H1 (cell line): ENCODE results near the gene PPM1D. TPM values are rescaled to one million over a fixed set of nuclear protein-coding genes. Genes with fewer than 3 reads are reported as not detected.

Experiments used
- CTCF ChIA-PET: fragments of 300-600 bp; sonication (Branson Sonifier 250); formaldehyde crosslinking; loops from one replicate; lab custom pipeline; 2021; ENCODE audit not compliant: partially characterized antibody; lab: Charles Lee
- POLR2A ChIA-PET: fragments of 300-600 bp; sonication (Branson Sonifier 250); formaldehyde crosslinking; loops from one replicate; lab custom pipeline; 2021; ENCODE audit warnings: inconsistent platforms; ENCODE audit not compliant: partially characterized antibody; lab: Charles Lee
- DNase-seq, 2 experiments: peaks; one replicate each; pipeline versions ENCODE4 v3.0.0 to v3.0.0-alpha.2; 2010 to 2022; ENCODE audit warnings: low spot score in 2 of 2, low read depth in 1 of 2, mixed read lengths in 1 of 2
- FAIRE-seq: peaks from 2 replicates; lab custom pipeline; 2011; peaks lifted over from hg19 to GRCh38; lab: Jason Lieb, UNC
- H2AFZ ChIP-seq: 2 replicates; pipeline ENCODE4 v1.8.1; 2012; ENCODE audit warnings: low read length, inconsistent platforms
- H2AK5ac ChIP-seq: 2 replicates; pipeline ENCODE4 v1.6.1; 2013; ENCODE audit warnings: low read depth, low read length
- H2BK120ac ChIP-seq: replicated peaks from 2 replicates; pipeline ENCODE3; 2013; ENCODE audit warnings: low read depth, low read length, inconsistent platforms
- H2BK12ac ChIP-seq: 2 replicates; pipeline ENCODE4 v1.6.1; 2013; ENCODE audit warnings: low read depth, low read length
- H2BK15ac ChIP-seq: 2 replicates; pipeline ENCODE4 v1.6.1; 2013; ENCODE audit warnings: low read length
- H2BK20ac ChIP-seq: 2 replicates; pipeline ENCODE4 v1.6.1; 2013; ENCODE audit warnings: low read length
- H2BK5ac ChIP-seq: 2 replicates; pipeline ENCODE4 v1.6.1; 2013; ENCODE audit warnings: low read depth, low read length
- H3K14ac ChIP-seq: 2 replicates; pipeline ENCODE4 v1.6.1; 2013; ENCODE audit warnings: inconsistent platforms; ENCODE audit not compliant: insufficient read length
- H3K18ac ChIP-seq: 2 replicates; pipeline ENCODE4 v1.6.1; 2013; ENCODE audit warnings: low read length; ENCODE audit errors: extremely low read depth
- H3K23ac ChIP-seq: 2 replicates; pipeline ENCODE4 v1.6.1; 2013; ENCODE audit warnings: inconsistent platforms; ENCODE audit not compliant: insufficient read length
- H3K23me2 ChIP-seq: 2 replicates; pipeline ENCODE4 v1.6.1; 2013; ENCODE audit warnings: low read depth, low read length
- H3K27ac ChIP-seq: 2 replicates; pipeline ENCODE4 v1.6.1; 2011; ENCODE audit warnings: low read depth, low read length, inconsistent platforms
- H3K27me3 ChIP-seq, 4 experiments: replicated peaks in 1 of 4; 1 replicate in 1 of 4; 2 replicates in 3 of 4; pipeline versions ENCODE4 v1.6.1 to v1.8.1; 2011 to 2013; ENCODE audit warnings: low read length in 3 of 4, mild to moderate bottlenecking in 3 of 4, inconsistent platforms in 2 of 4, mixed read lengths in 2 of 4, moderate library complexity in 1 of 4; ENCODE audit not compliant: control insufficient read depth in 3 of 4, insufficient read depth in 3 of 4; ENCODE audit errors: extremely low read depth in 1 of 4
- H3K36me3 ChIP-seq, 4 experiments: 2 replicates each; pipeline versions ENCODE4 v1.6.1 to v1.8.1; 2011 to 2013; ENCODE audit warnings: mild to moderate bottlenecking in 4 of 4, low read length in 3 of 4, moderate library complexity in 2 of 4, control low read depth in 1 of 4, inconsistent platforms in 1 of 4; ENCODE audit not compliant: insufficient read depth in 4 of 4, control insufficient read depth in 2 of 4
- H3K4ac ChIP-seq: replicated peaks from 2 replicates; pipeline ENCODE3; 2013; ENCODE audit warnings: low read length, low read depth, mixed read lengths, inconsistent platforms; ENCODE audit not compliant: insufficient read length
- H3K4me1 ChIP-seq, 4 experiments: replicated peaks in 1 of 4; 1 replicate in 1 of 4; 2 replicates in 3 of 4; pipeline versions ENCODE4 v1.6.1 to v1.8.1; 2011 to 2013; ENCODE audit warnings: low read length in 3 of 4, inconsistent platforms in 2 of 4, mixed read lengths in 1 of 4; ENCODE audit not compliant: insufficient read depth in 4 of 4, control insufficient read depth in 3 of 4
- H3K4me2 ChIP-seq, 2 experiments: 2 replicates each; pipeline versions ENCODE4 v1.6.1 to v1.8.1; 2011 to 2013; ENCODE audit warnings: low read depth in 2 of 2, low read length in 2 of 2, control low read depth in 1 of 2, inconsistent platforms in 1 of 2, mild to moderate bottlenecking in 1 of 2; ENCODE audit not compliant: insufficient read depth in 1 of 2
- H3K4me3 ChIP-seq, 4 experiments: fragments of 200-600, 300-600 bp in 1 of 4; sonication (generic), shearing (Covaris generic), sonication (Bioruptor Twin) in 1 of 4; 2 replicates each; pipeline versions ENCODE4 v1.5.1 to v1.8.1; 2011 to 2016; ENCODE audit warnings: low read length in 4 of 4, low read depth in 3 of 4, control low read depth in 2 of 4, inconsistent platforms in 2 of 4, mild to moderate bottlenecking in 2 of 4, mixed read lengths in 1 of 4, moderate library complexity in 1 of 4; ENCODE audit not compliant: insufficient read depth in 2 of 4; ENCODE audit errors: extremely low read depth in 1 of 4
- H3K56ac ChIP-seq: replicated peaks from 2 replicates; pipeline ENCODE3; 2013; ENCODE audit warnings: low read depth, mild to moderate bottlenecking, mixed read lengths, low read length, inconsistent platforms; ENCODE audit not compliant: insufficient read length
- H3K79me1 ChIP-seq: 2 replicates; pipeline ENCODE4 v1.6.1; 2013; ENCODE audit warnings: low read depth, low read length, control low read depth
- H3K79me2 ChIP-seq, 2 experiments: 2 replicates each; pipeline versions ENCODE4 v1.6.1 to v1.8.1; 2012 to 2013; ENCODE audit warnings: low read length in 2 of 2, mild to moderate bottlenecking in 2 of 2, inconsistent platforms in 1 of 2; ENCODE audit not compliant: insufficient read depth in 2 of 2, control insufficient read depth in 1 of 2
- H3K9ac ChIP-seq, 4 experiments: replicated peaks in 1 of 4; 1 replicate in 1 of 4; 2 replicates in 3 of 4; pipeline versions ENCODE4 v1.6.1 to v1.8.1; 2011 to 2013; ENCODE audit warnings: low read depth in 3 of 4, low read length in 3 of 4, control low read depth in 2 of 4, mild to moderate bottlenecking in 2 of 4, moderate library complexity in 2 of 4, inconsistent platforms in 1 of 4; ENCODE audit errors: extremely low read depth in 1 of 4
- H3K9me3 ChIP-seq, 2 experiments: 2 replicates each; pipeline versions ENCODE4 v1.6.1 to v1.8.1; 2012 to 2013; ENCODE audit warnings: mild to moderate bottlenecking in 2 of 2, moderate library complexity in 2 of 2, control low read depth in 1 of 2, inconsistent platforms in 1 of 2, low read depth in 1 of 2, low read length in 1 of 2, mixed read lengths in 1 of 2; ENCODE audit not compliant: insufficient read depth in 2 of 2
- H4K20me1 ChIP-seq, 2 experiments: replicated peaks in 1 of 2; 2 replicates each; pipeline versions ENCODE3 to v1.8.1; 2011 to 2013; ENCODE audit warnings: inconsistent platforms in 2 of 2, low read length in 2 of 2, mild to moderate bottlenecking in 1 of 2; ENCODE audit not compliant: insufficient read depth in 2 of 2, control insufficient read depth in 1 of 2
- H4K5ac ChIP-seq: 2 replicates; pipeline ENCODE4 v1.6.1; 2013; ENCODE audit warnings: low read length, low read depth, mixed read lengths, inconsistent platforms; ENCODE audit not compliant: insufficient read length
- H4K8ac ChIP-seq: 2 replicates; pipeline ENCODE4 v1.8.0; 2013; ENCODE audit warnings: mild to moderate bottlenecking, moderate library complexity, low read length, inconsistent platforms; ENCODE audit not compliant: insufficient read depth; ENCODE audit errors: extremely low read depth
- H4K91ac ChIP-seq: replicated peaks from 2 replicates; pipeline ENCODE3; 2013; ENCODE audit warnings: low read length, mixed read lengths, inconsistent platforms; ENCODE audit not compliant: insufficient read length
- CTBP2 ChIP-seq: IDR thresholded peaks from 2 replicates; pipeline ENCODE4 v1.7.0; 2011; ENCODE audit warnings: borderline replicate concordance, mild to moderate bottlenecking, moderate library complexity, mixed read lengths, low read length; ENCODE audit not compliant: insufficient read depth, insufficient read length
- GTF2F1 ChIP-seq: IDR thresholded peaks from 2 replicates; pipeline ENCODE4 v1.6.1; 2012; ENCODE audit warnings: low read depth, low read length, improper control_type of control experiment, borderline replicate concordance
- HDAC2 ChIP-seq, 2 experiments: fragments of 300-600 bp in 1 of 2; sonication (generic) in 1 of 2; IDR thresholded peaks; 2 replicates each; pipeline ENCODE4 v1.6.1; 2011 to 2012; ENCODE audit warnings: low read depth in 2 of 2, low read length in 2 of 2, mild to moderate bottlenecking in 2 of 2, moderate library complexity in 2 of 2, borderline replicate concordance in 1 of 2, inconsistent platforms in 1 of 2
- KDM1A ChIP-seq: fragments of 200-600, 300-600 bp; sonication (generic); IDR thresholded peaks from 2 replicates; pipeline ENCODE4 v1.7.1; 2016; ENCODE audit warnings: mild to moderate bottlenecking, low read length, borderline replicate concordance
- POLR2AphosphoS5 ChIP-seq: IDR thresholded peaks from 2 replicates; pipeline ENCODE4 v1.6.1; 2011; ENCODE audit warnings: low read depth, low read length
- SP4 ChIP-seq: IDR thresholded peaks from 2 replicates; pipeline ENCODE4 v1.6.1; 2012; ENCODE audit warnings: low read length, inconsistent platforms
- WGBS, 2 experiments: shearing (Covaris generic) in 1 of 2; methylation state at CpG; one replicate each; pipeline versions ENCODE4 v1.1.6 to v1.1.7; 2013 to 2015; ENCODE audit warnings: low lambda C conversion rate in 2 of 2, mixed read lengths in 2 of 2, inconsistent platforms in 1 of 2, low coverage in 1 of 2, missing lambda C conversion rate in 1 of 2; ENCODE audit not compliant: insufficient replicate concordance in 2 of 2, insufficient coverage in 1 of 2, insufficient read length in 1 of 2; ENCODE audit errors: extremely low coverage in 1 of 2, missing lambda C conversion rate in 1 of 2; 5-methylcytosine and 5-hydroxymethylcytosine counted together
- polyA plus RNA-seq, 7 experiments: library from polyadenylated mRNA; depleted of rRNA in 3 of 7; stranded (reverse) in 5 of 7; unstranded in 2 of 7; fragments of >200 nt in 5 of 7; fragments of 200-250 nt in 2 of 7; gene quantifications; 1 replicate in 5 of 7; 2 replicates in 1 of 7; 4 replicates in 1 of 7; pipeline versions ENCODE4 v1.2.1 to v1.2.3, GENCODE V29; 2011 to 2013; ENCODE audit warnings: missing spikeins in 2 of 7, mixed read lengths in 2 of 7
- total RNA-seq: library from RNA; stranded (reverse); fragmentation: NEBNext Ultra II Directional; extraction: Animal tissue kit (Norgen Biotek cat#: 25700); gene quantifications from 2 replicates; pipeline ENCODE4 v1.2.1, GENCODE V29; 2021
- TF ChIP-seq, protein P1 (sequence below), 3 experiments: IDR thresholded peaks; 1 replicate in 2 of 3; 2 replicates in 1 of 3; pipeline versions ENCODE4 v1.5.1 to v1.6.1; 2011; ENCODE audit warnings: low read length in 3 of 3, mild to moderate bottlenecking in 3 of 3, inconsistent platforms in 2 of 3, low read depth in 1 of 3, moderate library complexity in 1 of 3; ENCODE audit not compliant: insufficient read depth in 1 of 3; ENCODE audit errors: control extremely low read depth in 1 of 3
- TF ChIP-seq, protein P2 (sequence below): IDR thresholded peaks from 2 replicates; pipeline ENCODE4 v1.6.1; 2012; ENCODE audit warnings: low read length, inconsistent platforms

PPM1D gene
- total and polyA plus RNA-seq, 2 of the 8 experiments (the other 6 are each of a cell fraction or from before 2014, with no cell fraction given), result 5.0 to 16.7 TPM

DNA sequence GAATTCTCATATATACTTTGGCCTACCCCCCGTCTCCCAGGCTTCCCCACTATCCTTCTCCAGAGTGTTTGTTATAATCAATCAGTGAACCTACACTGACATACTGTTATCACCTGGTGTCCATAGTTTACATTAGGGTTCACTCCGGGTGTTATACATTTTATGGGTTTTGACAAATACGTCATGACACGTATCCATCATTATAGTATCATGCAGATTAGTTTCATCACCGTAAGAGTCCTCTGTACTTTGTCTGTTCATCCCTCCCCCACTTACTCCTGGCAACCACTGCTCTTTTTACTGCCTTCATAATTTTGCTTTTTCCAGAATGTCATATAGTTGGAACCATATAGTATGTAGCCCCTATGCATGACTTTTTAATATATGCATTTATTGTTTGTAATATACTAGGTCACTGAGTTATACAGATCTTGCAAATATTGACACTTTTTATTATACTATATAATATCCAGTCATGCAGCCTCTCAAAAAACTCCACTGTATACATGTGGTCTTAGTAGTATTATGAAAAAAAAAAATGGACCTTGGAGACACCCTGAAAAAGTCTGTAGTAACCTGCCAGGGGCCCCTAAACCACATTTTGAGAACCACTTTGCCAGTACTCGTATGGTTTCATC, 28.4 kb downstream of the PPM1D start:
- Histone ChIP-seq H3K23me2 (no peaks in the 10 kb centered on the region), H3K9me3 (no peaks in the 10 kb centered on the region), H3K4ac (no peak overlapping the region), H2AFZ (no peak overlapping the region), H3K79me1 (peaks cover 3% of the 10 kb centered on the region; the same call in 1 of the 2 replicates), H3K79me2 (peaks cover 0 to 6% of the 10 kb centered on the region in 2 experiments; a peak in 2 of 4 replicates), H3K14ac (no peak overlapping the region), H3K56ac (no peak overlapping the region), H3K4me1 (no peaks in the 10 kb centered on the region), H3K27me3 (no peaks in the 10 kb centered on the region), H3K23ac (no peak overlapping the region), H2BK12ac (no peak overlapping the region), H3K4me3 (no peak overlapping the region), H2BK5ac (no peak overlapping the region), H2AK5ac (no peak overlapping the region), H4K8ac (no peak overlapping the region), H4K5ac (no peak overlapping the region), H2BK120ac (no peak overlapping the region), H3K27ac (no peak overlapping the region), H2BK20ac (no peak overlapping the region), H3K4me2 (no peak overlapping the region), H3K9ac (no peak overlapping the region), H4K20me1 (peaks cover 0 to 2% of the 10 kb centered on the region in 2 experiments), H3K36me3 (peaks cover 0 to 6% (median 0%) of the 10 kb centered on the region in 4 experiments; a peak in 1 of 8 replicates), H2BK15ac (no peak overlapping the region), H3K18ac (no peak overlapping the region), H4K91ac (no peak overlapping the region)
- ChIA-PET POLR2A (no interaction called here), CTCF (interaction anchor here (0.7 to 0.8 kb wide), 4 partner anchors 9 to 1744 kb away, joined by 3 to 4 read pairs (median 3); no protein-coding TSS in a partner anchor)
- DNase-seq (no peak), FAIRE-seq (no peak)
- 96% methylated on average over 6 of the region's 6 CpGs; no CpG with 5 or more reads in 1 of the 2 experiments for WGBS, 2 experiments
- no peak for TF ChIP-seq KDM1A
- TF ChIP-seq, protein P1, sequence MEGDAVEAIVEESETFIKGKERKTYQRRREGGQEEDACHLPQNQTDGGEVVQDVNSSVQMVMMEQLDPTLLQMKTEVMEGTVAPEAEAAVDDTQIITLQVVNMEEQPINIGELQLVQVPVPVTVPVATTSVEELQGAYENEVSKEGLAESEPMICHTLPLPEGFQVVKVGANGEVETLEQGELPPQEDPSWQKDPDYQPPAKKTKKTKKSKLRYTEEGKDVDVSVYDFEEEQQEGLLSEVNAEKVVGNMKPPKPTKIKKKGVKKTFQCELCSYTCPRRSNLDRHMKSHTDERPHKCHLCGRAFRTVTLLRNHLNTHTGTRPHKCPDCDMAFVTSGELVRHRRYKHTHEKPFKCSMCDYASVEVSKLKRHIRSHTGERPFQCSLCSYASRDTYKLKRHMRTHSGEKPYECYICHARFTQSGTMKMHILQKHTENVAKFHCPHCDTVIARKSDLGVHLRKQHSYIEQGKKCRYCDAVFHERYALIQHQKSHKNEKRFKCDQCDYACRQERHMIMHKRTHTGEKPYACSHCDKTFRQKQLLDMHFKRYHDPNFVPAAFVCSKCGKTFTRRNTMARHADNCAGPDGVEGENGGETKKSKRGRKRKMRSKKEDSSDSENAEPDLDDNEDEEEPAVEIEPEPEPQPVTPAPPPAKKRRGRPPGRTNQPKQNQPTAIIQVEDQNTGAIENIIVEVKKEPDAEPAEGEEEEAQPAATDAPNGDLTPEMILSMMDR (IDR thresholded peaks at IDR 0.05; ENCODE audit: control extremely low read depth in 1 of 3, insufficient read depth in 1 of 3, low read depth in 1 of 3, low read length in 3 of 3), result no peak
- TF ChIP-seq CTBP2, result no peak
- TF ChIP-seq HDAC2 (IDR thresholded peaks at IDR 0.05; ENCODE audit: borderline replicate concordance in 1 of 2, low read depth in 2 of 2, low read length in 2 of 2), result no peak
- TF ChIP-seq, protein P2, sequence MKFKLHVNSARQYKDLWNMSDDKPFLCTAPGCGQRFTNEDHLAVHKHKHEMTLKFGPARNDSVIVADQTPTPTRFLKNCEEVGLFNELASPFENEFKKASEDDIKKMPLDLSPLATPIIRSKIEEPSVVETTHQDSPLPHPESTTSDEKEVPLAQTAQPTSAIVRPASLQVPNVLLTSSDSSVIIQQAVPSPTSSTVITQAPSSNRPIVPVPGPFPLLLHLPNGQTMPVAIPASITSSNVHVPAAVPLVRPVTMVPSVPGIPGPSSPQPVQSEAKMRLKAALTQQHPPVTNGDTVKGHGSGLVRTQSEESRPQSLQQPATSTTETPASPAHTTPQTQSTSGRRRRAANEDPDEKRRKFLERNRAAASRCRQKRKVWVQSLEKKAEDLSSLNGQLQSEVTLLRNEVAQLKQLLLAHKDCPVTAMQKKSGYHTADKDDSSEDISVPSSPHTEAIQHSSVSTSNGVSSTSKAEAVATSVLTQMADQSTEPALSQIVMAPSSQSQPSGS, result no peak
- TF ChIP-seq POLR2AphosphoS5, result no peak
- no peak for TF ChIP-seq SP4
- TF ChIP-seq GTF2F1, result no peak
